Nephron progenitor cell (in vitro differentiated cells): ENCODE measurements around the gene RFX1.

Experiments
- DNase-seq: peaks from one replicate; pipeline ENCODE4 v3.0.0; 2021
- H3K27ac Mint-ChIP-seq: 2 replicates; pipeline ENCODE4 v1.8.0; 2021; ENCODE audit warnings: mild to moderate bottlenecking, moderate library complexity, mixed read lengths
- H3K27me3 Mint-ChIP-seq: 2 replicates; pipeline ENCODE4 v1.8.0; 2021; ENCODE audit warnings: mild to moderate bottlenecking, low read depth, mixed read lengths; ENCODE audit not compliant: poor library complexity
- H3K36me3 Mint-ChIP-seq: 2 replicates; pipeline ENCODE4 v1.8.0; 2021; ENCODE audit warnings: low read depth, mixed read lengths
- H3K4me1 Mint-ChIP-seq: 2 replicates; pipeline ENCODE4 v1.8.0; 2021; ENCODE audit warnings: mixed read lengths
- H3K4me3 Mint-ChIP-seq: 2 replicates; pipeline ENCODE4 v1.8.0; 2021; ENCODE audit warnings: mild to moderate bottlenecking, moderate library complexity, mixed read lengths
- H3K9me3 Mint-ChIP-seq: 2 replicates; pipeline ENCODE4 v1.8.0; 2021; ENCODE audit warnings: mild to moderate bottlenecking, moderate library complexity, mixed read lengths
- TF ChIP-seq, protein P1 (sequence below): fragments of 200-600 bp; sonication (generic); IDR thresholded peaks from 2 replicates; pipeline ENCODE4 v1.5.0; 2021; ENCODE audit warnings: antibody characterized with exemption

Gene RFX1

DNA sequence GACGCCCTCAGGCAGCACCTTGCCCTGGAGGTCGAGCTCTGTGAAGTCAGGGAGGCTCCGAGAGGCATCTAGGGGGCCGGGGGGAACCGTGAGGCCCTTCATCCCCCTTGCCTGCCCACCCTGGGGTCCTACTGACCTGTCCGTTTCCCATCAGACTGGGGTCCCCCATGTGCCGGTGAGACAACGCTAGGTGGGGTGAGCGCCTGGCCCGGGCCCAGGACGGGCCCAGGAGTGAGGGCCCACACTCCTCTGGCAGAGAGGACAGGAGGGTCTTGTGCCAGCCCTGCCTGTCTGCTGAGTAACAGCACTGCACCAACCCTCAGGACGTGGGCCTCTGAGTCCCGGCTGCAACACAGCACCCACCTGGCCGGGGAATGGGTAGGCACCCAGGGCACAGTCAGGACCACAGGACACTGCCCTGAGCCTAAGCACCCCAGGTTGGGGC lies 39.4 kb downstream of the RFX1 start:
- Mint-ChIP-seq H3K9me3 (no peaks in the 10 kb centered on the region), H3K27me3 (peaks cover 4% of the 10 kb centered on the region), H3K27ac (no peak overlapping the region), H3K4me3 (no peak overlapping the region), H3K36me3 (peaks cover 30% of the 10 kb centered on the region), H3K4me1 (peaks cover 1% of the 10 kb centered on the region)
- DNase-seq: no peak
- TF ChIP-seq, protein P1, sequence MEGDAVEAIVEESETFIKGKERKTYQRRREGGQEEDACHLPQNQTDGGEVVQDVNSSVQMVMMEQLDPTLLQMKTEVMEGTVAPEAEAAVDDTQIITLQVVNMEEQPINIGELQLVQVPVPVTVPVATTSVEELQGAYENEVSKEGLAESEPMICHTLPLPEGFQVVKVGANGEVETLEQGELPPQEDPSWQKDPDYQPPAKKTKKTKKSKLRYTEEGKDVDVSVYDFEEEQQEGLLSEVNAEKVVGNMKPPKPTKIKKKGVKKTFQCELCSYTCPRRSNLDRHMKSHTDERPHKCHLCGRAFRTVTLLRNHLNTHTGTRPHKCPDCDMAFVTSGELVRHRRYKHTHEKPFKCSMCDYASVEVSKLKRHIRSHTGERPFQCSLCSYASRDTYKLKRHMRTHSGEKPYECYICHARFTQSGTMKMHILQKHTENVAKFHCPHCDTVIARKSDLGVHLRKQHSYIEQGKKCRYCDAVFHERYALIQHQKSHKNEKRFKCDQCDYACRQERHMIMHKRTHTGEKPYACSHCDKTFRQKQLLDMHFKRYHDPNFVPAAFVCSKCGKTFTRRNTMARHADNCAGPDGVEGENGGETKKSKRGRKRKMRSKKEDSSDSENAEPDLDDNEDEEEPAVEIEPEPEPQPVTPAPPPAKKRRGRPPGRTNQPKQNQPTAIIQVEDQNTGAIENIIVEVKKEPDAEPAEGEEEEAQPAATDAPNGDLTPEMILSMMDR: no peak

DNA sequence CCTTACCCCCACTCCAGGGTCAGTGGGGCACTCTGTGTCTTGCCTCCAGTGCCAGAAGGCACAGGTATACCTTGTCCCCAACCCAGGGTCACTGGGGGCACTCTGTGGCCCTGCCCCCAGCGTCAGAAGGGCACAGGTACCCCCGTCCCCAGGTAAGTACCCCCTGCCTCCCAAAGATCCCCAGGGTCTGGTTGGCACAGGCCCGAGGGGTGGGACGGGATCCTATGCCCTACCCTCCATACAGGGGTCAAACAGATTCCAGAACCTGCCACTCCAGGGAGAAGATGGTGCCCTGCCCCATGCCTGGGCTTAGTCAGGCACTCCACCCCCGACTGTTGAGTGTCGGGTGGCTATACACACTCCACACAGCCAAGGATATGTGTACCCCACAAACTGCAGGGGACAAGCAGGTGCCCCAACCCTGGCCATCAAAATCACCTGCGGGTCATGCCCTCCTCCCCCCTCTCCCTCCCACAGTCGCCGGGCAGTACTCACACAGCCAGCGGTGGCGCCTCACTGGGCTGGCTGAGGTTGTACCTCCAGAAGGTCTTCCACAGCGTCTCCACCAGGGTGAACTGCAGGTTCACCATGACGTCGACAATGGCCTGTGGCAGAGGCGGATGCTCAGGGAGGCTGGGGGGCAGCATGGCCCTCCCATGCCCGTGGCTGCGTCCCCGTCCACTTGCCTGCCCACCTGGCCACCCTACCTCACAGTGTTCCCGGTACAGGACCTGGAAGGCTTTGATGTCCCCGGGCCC lies 40.0 kb downstream of the RFX1 start:
- no peak for DNase-seq
- H3K9me3 Mint-ChIP-seq: no peaks in the 10 kb centered on the region
- peaks cover 7% of the 10 kb centered on the region for H3K4me1 Mint-ChIP-seq
- H3K36me3 Mint-ChIP-seq: peaks cover 30% of the 10 kb centered on the region
- H3K4me3 Mint-ChIP-seq: no peak overlapping the region
- TF ChIP-seq, protein P1: no peak
- no peak overlapping the region for H3K27ac Mint-ChIP-seq
- peaks cover 4% of the 10 kb centered on the region for H3K27me3 Mint-ChIP-seq

DNA sequence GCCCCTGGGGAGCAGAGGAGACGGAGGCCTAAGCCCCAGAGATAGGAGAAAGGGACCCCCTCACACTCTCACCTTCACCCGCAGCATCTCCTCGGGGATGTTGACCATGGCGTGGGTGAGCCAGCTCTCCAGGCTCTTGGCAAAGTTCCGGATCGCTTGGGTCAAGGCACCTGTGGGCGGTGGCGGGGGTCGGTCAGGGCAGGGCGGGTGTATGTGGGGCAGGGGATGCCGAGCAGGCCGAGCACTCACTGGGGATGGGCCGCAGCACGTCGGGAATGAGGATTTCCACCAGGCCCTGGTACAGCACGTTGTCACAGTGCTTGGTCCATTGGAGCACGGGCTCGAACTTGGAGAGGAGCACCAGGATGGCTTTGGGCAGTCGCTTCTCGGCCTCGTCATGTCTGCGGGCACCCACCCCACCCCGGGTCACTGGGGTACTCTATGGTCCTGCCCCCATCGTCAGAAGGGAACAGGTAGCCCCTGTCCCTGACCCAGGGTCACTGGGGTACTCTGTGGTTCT lies 40.7 kb downstream of the RFX1 start:
- Mint-ChIP-seq H3K36me3 (peaks cover 30% of the 10 kb centered on the region), H3K4me1 (peaks cover 7% of the 10 kb centered on the region)
- DNase-seq: no peak

DNA sequence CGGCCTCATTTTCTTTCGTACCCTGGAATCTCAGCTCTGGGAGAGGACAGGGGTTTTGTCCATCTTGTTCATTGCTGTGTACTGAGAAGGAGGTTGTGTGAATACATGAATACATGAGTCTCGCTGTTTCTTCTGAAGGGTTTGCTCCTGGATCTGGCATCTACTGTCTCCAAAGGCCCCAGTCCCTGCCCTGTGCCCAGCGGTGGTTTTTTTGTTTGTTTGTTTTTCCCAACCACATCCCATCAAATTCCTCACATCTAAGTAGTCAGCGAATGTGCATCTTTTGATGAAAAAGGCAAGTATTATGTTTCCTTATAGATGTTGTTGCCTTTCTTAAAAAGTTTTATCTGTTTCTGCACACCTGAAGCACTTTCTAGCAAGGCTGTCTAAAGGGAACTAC lies 41.3 kb downstream of the RFX1 start:
- Mint-ChIP-seq H3K9me3 (no peaks in the 10 kb centered on the region), H3K4me3 (no peak overlapping the region), H3K27me3 (peaks cover 4% of the 10 kb centered on the region), H3K27ac (peak overlapping the region; percentile 38), H3K4me1 (peaks cover 7% of the 10 kb centered on the region), H3K36me3 (peaks cover 27% of the 10 kb centered on the region)
- DNase-seq: no peak
- TF ChIP-seq, protein P1: no peak

More for the DNA sequence above, 40.7 kb downstream of the RFX1 start:
- Mint-ChIP-seq H3K4me3 (no peak overlapping the region), H3K27ac (no peak overlapping the region), H3K27me3 (peaks cover 4% of the 10 kb centered on the region), H3K9me3 (no peaks in the 10 kb centered on the region)
- TF ChIP-seq, protein P1: no peak

DNA sequence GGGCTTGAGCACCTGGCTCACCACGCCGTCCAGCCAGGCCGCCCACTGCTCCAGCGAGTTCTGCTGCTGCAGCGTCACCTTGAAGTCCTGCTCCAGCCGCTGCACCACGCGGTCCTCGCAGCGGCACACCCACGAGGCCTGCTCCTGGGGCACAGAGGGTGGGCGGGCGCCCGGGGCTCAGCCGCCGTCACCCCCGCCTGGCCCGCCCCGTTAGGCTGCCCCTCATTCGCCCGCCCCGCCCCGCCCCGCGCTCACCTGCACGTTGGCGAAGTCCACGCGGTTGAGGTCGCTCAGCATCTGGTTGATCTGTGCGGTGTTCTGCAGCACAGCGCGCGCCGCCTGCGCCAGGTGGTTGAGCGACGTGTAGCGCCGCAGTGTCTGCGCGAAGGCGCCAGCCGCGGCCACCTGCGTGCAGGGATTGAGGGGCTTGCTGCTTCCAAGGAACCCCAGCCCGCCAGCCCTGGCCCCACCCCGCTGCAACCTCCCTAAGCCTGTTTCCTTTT lies 42.5 kb downstream of the RFX1 start:
- Mint-ChIP-seq H3K4me3 (no peak overlapping the region), H3K36me3 (peaks cover 19% of the 10 kb centered on the region), H3K4me1 (peaks cover 7% of the 10 kb centered on the region), H3K27me3 (peaks cover 4% of the 10 kb centered on the region), H3K27ac (no peak overlapping the region), H3K9me3 (no peaks in the 10 kb centered on the region)
- TF ChIP-seq, protein P1: no peak
- DNase-seq: no peak
